CD1c-positive myeloid dendritic cell (primary cell): ENCODE measurements around the gene AK4.

Source experiments
- DNase-seq: peaks from one replicate; pipeline ENCODE4 v3.0.0-alpha.2; 2016; ENCODE audit errors: extremely low spot score

Gene AK4

GRCh38 chr1:65250826-65251225, 102.8 kb downstream of the AK4 start:
- DNase-seq = no peak

DNA sequence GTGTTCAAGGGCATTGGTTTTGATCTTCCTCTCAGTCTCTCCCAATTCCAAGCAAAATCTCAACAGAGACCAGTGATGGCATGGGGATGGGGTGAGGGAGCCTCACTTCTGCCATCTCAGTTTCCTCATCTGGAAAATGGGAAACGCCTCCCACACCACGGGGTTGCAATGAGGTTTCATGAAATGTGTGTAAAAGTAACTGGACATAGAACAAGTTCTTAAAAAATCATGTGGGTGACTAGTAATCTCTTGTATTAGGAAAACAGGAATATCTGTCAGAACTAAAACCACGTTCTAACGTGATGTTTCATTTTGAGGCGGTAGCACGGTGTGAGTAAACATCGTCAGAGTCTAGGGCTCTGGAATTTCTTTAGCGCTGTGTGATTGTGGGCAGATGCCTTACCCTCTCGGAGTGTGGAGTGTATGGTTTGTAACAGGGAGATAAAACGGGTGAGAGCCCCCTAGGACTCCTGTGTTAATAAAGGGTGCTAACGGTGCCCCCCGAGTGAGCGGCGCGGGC, 105.9 kb downstream of the AK4 start:
- DNase-seq = peak; percentile 77

- DNase-seq = peak; percentile 80
Observed at GRCh38 chr1:65254320-65255034, 106.5 kb downstream of the AK4 start.

DNA sequence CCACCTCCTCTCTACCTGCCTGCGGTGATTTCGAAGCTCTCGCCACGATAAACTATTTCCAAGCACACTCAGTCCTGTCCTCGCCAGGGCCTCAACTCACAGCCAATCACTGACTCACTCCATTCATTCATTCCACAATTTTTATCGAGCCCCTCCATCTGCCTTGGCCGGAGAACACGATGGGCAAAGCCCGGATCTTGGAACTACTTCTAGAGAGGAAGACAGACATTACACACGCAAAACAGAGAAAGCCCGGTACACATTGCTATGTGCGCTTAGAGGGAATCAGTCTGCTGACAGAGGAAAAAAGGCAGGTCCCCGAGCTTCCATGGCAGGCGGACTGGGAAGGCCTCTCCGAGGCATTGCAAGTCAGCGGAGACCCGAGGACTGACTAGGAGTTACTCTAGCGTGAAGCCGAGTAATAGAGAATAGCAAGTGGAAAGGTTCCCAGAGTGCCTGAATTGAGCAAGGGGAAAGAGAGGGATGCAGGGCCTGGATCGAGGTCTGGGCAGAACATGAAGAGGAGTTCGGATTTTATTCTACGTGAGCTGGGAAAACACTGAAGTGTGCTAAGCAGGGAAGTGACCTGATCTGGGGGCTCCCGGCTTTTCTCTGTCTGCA, 107.1 kb downstream of the AK4 start:
- DNase-seq = no peak

DNA sequence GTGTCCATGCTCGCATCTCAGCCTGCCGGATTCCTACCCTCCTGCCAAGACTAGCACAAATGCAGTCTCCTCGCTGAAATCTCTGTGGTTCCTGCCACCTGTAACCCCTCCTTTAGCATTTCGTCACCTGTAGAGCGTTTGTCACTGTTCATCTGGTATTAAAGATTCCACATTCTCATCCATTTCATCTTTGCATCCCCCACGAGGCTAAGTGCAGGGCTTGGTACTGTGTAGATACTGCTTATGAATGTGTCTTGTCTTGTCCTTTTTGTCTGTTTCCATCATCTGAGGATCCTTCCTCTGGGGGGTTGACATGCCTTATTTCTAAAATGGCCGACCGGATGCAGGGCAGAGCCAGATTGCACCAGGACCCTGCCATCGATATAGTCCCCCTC, 107.7 kb downstream of the AK4 start:
- no peak for DNase-seq

- no peak for DNase-seq
Observed at GRCh38 chr1:65256860-65257708, 109.1 kb downstream of the AK4 start.

- DNase-seq = no peak
Observed at GRCh38 chr1:65258106-65258505, 110.1 kb downstream of the AK4 start.

DNA sequence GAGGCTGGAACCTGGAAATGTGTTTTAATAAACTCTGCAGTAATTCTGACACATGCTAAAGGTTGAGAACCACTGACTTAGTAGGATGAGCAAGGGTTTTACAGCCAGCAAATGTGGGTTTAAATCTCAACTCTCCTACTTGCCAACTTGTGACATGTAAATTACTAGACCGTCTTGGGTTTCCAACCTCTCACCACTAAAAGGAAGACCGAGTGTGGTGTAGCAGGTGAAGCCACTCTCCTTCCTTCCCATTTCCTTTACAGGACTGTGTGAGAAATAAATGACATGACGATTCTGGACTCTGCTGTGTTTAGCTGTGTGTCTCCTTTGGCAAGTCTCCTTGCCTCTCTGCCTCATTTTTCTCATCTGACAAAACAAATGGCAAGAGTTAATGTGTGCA, 111.8 kb downstream of the AK4 start:
- no peak for DNase-seq

GRCh38 chr1:65260851-65261473, 113.0 kb downstream of the AK4 start:
- peak; percentile 36 for DNase-seq

DNA sequence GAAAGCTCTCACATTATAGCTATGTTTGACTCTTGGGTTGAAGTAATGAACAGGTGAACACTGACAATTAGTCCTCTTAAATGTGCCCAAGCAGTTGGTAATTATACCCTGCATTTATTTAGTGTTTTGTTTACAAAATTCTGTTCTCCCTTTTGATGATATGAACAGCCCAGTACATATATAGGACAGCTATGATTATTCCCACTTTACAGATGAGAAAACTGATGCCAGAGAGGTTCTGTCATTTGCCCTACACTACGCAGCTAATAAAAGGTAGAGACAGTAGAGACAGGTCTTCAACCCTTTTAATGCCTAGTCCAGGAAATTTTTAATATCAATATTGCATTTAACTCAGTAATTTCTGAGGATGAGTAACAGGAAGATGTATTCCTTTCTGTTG, 115.3 kb downstream of the AK4 start:
- DNase-seq = no peak

GRCh38 chr1:65264197-65264929, 116.4 kb downstream of the AK4 start:
- peak; percentile 28 for DNase-seq

- no peak for DNase-seq
Observed at GRCh38 chr1:65265296-65265650, 117.3 kb downstream of the AK4 start.

DNA sequence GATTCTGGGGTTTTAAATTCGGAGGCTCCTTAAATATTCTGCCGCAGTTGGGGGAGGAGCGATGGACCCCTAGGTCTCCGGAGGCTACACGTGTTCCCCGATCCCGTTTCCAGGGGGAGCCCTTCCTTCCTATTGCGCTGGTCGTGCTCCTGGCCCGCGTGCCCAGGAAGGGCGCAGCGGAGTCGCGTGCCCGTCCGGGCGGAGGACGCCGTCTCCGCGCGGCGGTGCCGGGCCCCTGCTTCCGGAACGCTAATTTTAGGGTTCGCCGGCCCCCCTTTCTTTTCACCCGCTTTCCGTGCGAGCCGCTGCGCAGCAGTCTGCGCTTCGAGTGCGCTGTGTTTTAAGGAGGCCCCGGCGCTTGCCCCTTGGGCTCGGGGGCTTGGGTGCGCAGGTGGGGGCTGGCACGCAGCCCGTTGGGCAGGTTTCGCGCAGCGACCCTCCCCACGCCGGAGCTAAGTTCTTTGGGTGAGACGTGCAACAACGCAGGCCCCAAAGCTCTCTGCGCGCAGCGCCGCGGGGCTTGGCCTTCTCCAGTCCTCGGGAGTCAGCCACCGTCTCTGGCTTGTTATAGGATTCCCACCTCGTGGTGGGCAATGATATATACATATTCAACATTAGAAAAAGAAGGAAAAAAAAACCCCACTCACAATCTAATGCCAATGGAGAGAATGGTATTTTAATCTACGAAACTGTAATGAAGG, 117.8 kb downstream of the AK4 start:
- peak; percentile 20 for DNase-seq

GRCh38 chr1:65266476-65266875, 118.5 kb downstream of the AK4 start:
- no peak for DNase-seq

DNA sequence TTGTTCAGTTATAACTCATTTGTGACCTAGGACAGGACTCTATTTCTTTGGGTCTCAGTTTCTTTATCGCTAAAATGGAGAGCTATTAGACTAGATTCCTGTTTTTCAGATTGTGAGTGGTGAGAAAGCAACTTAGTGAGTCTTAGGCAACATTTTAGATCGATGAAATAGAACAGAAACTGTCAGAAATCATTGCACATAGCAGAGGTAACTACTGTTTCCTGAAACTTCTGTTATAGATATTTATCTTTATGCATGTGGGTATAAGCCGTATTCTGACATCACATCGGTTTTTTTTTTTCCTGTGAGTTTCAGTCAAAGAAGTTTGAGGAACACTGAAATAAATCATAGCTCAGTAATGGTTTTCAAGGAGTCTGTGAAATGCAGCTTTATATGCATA, 119.3 kb downstream of the AK4 start:
- DNase-seq = no peak

DNA sequence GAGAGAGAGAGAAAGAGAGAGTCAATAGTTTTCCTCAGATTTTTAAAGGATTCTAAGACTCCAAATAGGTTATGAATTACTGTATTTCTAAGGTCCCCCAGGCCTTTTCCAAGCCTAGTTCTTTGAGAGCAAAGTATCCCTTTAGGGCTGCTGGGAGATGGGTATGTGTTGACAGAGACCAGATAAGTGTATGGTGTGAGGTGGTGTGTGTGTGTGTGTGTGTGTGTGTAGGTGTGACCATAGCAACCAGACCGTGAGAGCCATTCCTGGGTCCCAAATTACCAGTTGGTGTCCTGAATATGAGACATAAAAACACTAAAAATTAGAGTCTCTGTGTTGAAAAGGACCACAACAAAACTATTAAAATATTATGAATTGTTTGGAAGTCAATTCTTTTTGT, 119.7 kb downstream of the AK4 start:
- no peak for DNase-seq

DNA sequence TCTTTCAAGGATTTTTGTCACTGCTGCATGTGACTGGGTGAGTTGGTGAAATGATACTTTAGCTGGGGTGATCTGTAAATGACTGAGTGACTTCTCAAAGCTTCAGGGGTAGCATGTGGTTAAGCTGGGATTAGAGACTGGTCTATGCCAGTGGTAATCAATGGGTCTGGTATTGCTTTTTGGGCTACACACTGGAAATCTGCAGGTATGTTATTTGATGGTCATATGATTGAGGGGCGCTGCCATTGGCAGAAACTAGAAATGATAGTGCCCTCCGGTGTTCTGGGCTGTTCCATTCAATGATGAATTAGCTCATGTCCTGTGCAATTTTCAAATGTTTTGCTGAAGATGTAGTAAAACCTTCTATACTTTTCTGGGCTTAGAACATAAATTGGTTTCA, 121.6 kb downstream of the AK4 start:
- DNase-seq = no peak

DNA sequence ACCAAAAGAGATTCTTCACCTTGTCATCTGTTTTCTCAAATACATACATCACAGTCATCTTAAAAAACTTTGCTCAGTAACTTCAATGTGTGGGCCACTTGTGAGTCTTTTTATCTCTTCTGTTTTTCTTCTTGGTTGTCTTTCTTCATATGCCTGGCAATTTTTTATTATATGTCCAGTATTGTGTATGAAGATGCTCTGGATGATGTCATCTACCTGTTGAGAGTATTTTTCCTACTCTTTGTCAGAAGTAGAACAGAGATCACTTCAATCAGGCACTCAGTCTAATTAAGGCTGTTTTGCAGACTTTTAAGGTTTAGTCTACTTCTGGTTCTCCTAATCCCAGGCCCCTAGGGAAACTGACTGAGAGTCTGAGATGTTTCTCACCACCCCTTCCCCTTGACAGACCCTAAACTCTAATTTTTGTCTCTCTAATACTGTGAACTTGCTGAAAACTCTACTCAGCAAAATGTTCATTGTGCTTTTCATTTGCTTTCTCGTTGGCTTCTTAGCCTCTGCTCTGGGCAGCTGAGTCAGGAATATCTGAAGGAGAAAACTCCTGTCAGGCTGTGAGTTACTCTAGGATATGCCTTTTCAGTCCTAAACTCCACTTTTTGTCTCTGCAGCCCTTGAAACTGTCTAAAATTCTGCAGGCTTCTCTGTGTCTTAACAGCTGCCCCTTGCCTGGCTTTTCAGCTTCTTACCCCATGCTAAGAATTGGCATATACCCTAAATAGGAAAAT, 128.4 kb downstream of the AK4 start:
- no peak for DNase-seq

- no peak for DNase-seq
Observed at GRCh38 chr1:65277605-65278347, 129.8 kb downstream of the AK4 start.
